Mammary epithelial cell (primary cell): ENCODE results near the gene VWA2.

Experiments
- CTCF ChIP-seq, 2 donors: IDR thresholded peaks in 1 of 2; conservative IDR thresholded peaks in 1 of 2; 2 replicates each; pipeline ENCODE4 v1.5.1; 2011 to 2012; ENCODE audit warnings: inconsistent platforms in 2 of 2, low read length in 2 of 2, mild to moderate bottlenecking in 2 of 2, control low read depth in 1 of 2, low read depth in 1 of 2; ENCODE audit not compliant: insufficient read depth in 1 of 2; ENCODE audit errors: extremely low read depth in 1 of 2
- EZH2 ChIP-seq: IDR thresholded peaks from 2 replicates; pipeline ENCODE4 v1.6.1; 2012; ENCODE audit warnings: low read length, inconsistent platforms, borderline replicate concordance

GRCh38 chr10:114239994-114240345, 916 bp downstream of the VWA2 start:
- no peak for TF ChIP-seq CTCF (conservative IDR thresholded peaks at IDR 0.05 in 1 of 2, IDR thresholded peaks at IDR 0.05 in 1 of 2; ENCODE audit: extremely low read depth in 1 of 2, insufficient read depth in 1 of 2, low read depth in 1 of 2, low read length in 2 of 2)
- no peak for TF ChIP-seq EZH2
